ENCODE data around the gene EBF4. TPM values are rescaled to one million over a fixed set of nuclear protein-coding genes. Genes with fewer than 3 reads are reported as not detected.

The EBF4 gene
- total RNA-seq, 2 donors from 2014 or later = 6.4 to 12.1 TPM

DNA sequence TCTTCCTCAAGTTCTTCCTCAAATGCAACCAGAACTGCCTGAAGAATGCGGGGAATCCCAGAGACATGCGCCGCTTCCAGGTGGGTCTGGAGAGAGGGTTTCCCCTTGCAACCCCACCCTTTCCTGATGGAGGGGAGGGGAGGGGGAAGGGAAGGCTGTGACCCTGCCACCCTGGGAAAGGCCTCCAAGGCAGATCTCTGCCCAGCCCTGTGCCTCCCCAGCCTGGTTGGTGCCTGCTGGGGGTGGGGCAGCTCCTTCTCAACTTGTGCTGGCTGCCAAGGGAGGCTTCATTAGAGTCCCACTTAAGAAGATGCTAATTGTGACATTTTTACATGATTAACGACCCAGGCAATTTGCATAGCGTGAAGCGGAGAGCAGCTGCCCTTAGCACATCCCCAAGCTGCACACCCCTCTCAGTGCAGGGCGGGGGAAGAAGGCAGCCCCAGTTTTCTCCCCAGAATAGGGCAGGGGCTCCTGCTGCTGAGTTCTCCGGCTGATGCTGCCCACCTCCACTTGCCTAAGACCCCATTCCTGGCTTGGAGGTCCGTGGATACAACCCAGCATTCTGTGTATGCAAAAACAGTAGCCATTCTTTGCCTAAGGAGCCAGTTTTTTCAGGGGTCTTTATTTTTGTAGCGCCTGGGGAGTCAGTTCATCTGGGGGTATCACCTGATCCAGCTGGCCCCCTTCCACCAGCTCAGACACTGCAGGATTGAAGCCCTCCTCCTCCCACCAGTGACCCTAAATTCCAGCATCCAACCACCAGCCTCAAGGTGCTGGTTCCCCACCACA, 56.2 kb downstream of the EBF4 start:
- Histone ChIP-seq H3K27me3 (ENCODE audit: control insufficient read depth, insufficient read depth, low read length, poor library complexity, severe bottlenecking) (peaks cover 94% of the 10 kb centered on the region), H3K36me3 (ENCODE audit: control insufficient read depth, insufficient read depth, low read length) (no peaks in the 10 kb centered on the region), H3K4me3 (ENCODE audit: low read length) (no peak overlapping the region), H3K9ac (ENCODE audit: extremely low read depth, low read length, poor library complexity, severe bottlenecking) (no peak overlapping the region), H3K9me3 (ENCODE audit: control insufficient read depth, low read length) (no peaks in the 10 kb centered on the region), H3K27ac (ENCODE audit: low read depth, low read length) (no peak overlapping the region), H3K4me1 (ENCODE audit: control insufficient read depth, insufficient read depth, low read length) (no peaks in the 10 kb centered on the region)
- no peaks in the 10 kb centered on the region for H3K36me3 Mint-ChIP-seq (ENCODE audit: low read depth)
- H3K4me1 Mint-ChIP-seq = peaks cover 13% of the 10 kb centered on the region
- H3K27me3 Mint-ChIP-seq (ENCODE audit: insufficient read depth) = peaks cover 89% of the 10 kb centered on the region
- TF ChIP-seq, protein P1, sequence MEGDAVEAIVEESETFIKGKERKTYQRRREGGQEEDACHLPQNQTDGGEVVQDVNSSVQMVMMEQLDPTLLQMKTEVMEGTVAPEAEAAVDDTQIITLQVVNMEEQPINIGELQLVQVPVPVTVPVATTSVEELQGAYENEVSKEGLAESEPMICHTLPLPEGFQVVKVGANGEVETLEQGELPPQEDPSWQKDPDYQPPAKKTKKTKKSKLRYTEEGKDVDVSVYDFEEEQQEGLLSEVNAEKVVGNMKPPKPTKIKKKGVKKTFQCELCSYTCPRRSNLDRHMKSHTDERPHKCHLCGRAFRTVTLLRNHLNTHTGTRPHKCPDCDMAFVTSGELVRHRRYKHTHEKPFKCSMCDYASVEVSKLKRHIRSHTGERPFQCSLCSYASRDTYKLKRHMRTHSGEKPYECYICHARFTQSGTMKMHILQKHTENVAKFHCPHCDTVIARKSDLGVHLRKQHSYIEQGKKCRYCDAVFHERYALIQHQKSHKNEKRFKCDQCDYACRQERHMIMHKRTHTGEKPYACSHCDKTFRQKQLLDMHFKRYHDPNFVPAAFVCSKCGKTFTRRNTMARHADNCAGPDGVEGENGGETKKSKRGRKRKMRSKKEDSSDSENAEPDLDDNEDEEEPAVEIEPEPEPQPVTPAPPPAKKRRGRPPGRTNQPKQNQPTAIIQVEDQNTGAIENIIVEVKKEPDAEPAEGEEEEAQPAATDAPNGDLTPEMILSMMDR (conservative IDR thresholded peaks at IDR 0.05) = no peak
- no peaks in the 10 kb centered on the region for H3K9me3 Mint-ChIP-seq
- H3K4me3 Mint-ChIP-seq = no peak overlapping the region
- peak; percentile 82 for DNase-seq
- no peak overlapping the region for H3K27ac Mint-ChIP-seq
- 17 to 23% methylated on average over 4 to 10 of the region's 10 CpGs for WGBS, 2 experiments (ENCODE audit: insufficient coverage in 1 of 2, insufficient read length in 1 of 2)

DNA sequence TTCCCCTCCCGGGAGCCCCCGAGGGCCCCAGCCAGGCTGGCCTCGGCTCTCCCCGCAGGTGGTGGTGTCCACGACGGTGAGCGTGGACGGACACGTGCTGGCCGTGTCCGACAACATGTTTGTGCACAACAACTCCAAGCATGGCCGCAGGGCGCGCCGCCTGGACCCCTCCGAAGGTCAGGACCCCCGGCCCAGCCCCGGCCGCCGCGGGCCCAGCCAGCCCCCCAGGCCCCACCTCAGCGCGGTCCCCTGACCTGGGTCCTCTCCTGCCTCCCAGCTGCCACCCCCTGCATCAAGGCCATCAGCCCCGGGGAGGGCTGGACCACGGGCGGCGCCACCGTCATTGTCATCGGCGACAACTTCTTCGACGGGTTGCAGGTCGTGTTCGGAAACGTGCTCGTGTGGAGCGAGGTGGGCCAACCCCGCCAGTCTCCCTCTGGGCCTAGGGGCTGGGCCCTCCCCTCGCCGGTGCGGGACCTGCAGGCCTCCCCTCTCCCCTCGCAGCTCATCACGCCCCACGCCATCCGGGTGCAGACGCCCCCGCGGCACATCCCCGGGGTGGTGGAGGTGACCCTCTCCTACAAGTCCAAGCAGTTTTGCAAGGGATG, 56.9 kb downstream of the EBF4 start:
- Histone ChIP-seq H3K27me3 (ENCODE audit: control insufficient read depth, insufficient read depth, low read length, poor library complexity, severe bottlenecking) (peaks cover 97% of the 10 kb centered on the region), H3K27ac (ENCODE audit: low read depth, low read length) (no peak overlapping the region), H3K9me3 (ENCODE audit: control insufficient read depth, low read length) (no peaks in the 10 kb centered on the region), H3K9ac (ENCODE audit: extremely low read depth, low read length, poor library complexity, severe bottlenecking) (no peak overlapping the region), H3K4me3 (ENCODE audit: low read length) (no peak overlapping the region), H3K36me3 (ENCODE audit: control insufficient read depth, insufficient read depth, low read length) (no peaks in the 10 kb centered on the region), H3K4me1 (ENCODE audit: control insufficient read depth, insufficient read depth, low read length) (no peaks in the 10 kb centered on the region)
- peaks cover 91% of the 10 kb centered on the region for H3K27me3 Mint-ChIP-seq (ENCODE audit: insufficient read depth)
- no peaks in the 10 kb centered on the region for H3K9me3 Mint-ChIP-seq
- H3K36me3 Mint-ChIP-seq (ENCODE audit: low read depth) = no peaks in the 10 kb centered on the region
- no peak overlapping the region for H3K27ac Mint-ChIP-seq
- TF ChIP-seq, protein P1 (conservative IDR thresholded peaks at IDR 0.05) = no peak
- no peak for DNase-seq
- peaks cover 13% of the 10 kb centered on the region for H3K4me1 Mint-ChIP-seq
- WGBS, 2 experiments (ENCODE audit: insufficient coverage in 1 of 2, insufficient read length in 1 of 2) = 13 to 30% methylated on average over 2 to 49 of the region's 49 CpGs
- no peak overlapping the region for H3K4me3 Mint-ChIP-seq

DNA sequence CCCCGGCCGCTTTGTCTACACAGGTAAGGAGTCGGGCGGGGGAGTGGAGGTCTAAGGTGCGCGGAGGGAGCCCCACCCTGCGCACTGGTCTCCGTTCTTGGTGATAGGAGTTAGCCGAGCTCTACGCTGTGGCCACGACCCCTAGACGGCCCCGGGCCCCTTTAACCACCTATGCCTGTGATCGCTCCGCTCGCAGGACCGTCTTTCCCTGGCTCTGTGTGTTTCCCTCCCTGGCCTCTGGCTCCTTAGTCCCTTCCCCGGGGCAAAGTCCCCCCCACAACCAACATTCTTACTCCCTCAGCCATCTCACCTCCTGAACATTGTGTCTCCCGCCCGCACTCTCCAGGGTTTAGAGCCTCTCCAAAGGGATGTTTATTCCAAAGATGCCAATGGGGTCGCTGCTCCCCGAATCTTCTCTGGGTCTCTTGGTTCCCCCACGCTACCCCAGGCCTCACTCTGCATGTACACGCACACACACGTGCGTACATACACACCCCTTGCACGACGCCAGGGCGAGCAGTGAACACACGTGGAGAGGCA, 57.4 kb downstream of the EBF4 start:
- H3K9ac ChIP-seq (ENCODE audit: extremely low read depth, low read length, poor library complexity, severe bottlenecking) = no peak overlapping the region
- Mint-ChIP-seq H3K27me3 (ENCODE audit: insufficient read depth) (peaks cover 91% of the 10 kb centered on the region), H3K4me1 (peaks cover 13% of the 10 kb centered on the region), H3K9me3 (no peaks in the 10 kb centered on the region), H3K27ac (no peak overlapping the region), H3K4me3 (peak overlapping the region; percentile 47), H3K36me3 (ENCODE audit: low read depth) (no peaks in the 10 kb centered on the region)
- H3K9me3 ChIP-seq (ENCODE audit: control insufficient read depth, low read length) = no peaks in the 10 kb centered on the region
- 8 to 13% methylated on average over 23 to 30 of the region's 30 CpGs for WGBS, 2 experiments (ENCODE audit: insufficient coverage in 1 of 2, insufficient read length in 1 of 2)
- H3K4me1 ChIP-seq (ENCODE audit: control insufficient read depth, insufficient read depth, low read length) = no peaks in the 10 kb centered on the region
- no peak overlapping the region for H3K27ac ChIP-seq (ENCODE audit: low read depth, low read length)
- no peak for DNase-seq
- no peaks in the 10 kb centered on the region for H3K36me3 ChIP-seq (ENCODE audit: control insufficient read depth, insufficient read depth, low read length)
- peaks cover 100% of the 10 kb centered on the region for H3K27me3 ChIP-seq (ENCODE audit: control insufficient read depth, insufficient read depth, low read length, poor library complexity, severe bottlenecking)
- TF ChIP-seq, protein P1 (conservative IDR thresholded peaks at IDR 0.05) = no peak
- no peak overlapping the region for H3K4me3 ChIP-seq (ENCODE audit: low read length)
